ENCODE data around the gene CFTR. TPM values are rescaled to one million over a fixed set of nuclear protein-coding genes. Genes with fewer than 3 reads are reported as not detected.

Gene CFTR
- total RNA-seq, 1 experiment from 2014 or later = 1.2 TPM

DNA sequence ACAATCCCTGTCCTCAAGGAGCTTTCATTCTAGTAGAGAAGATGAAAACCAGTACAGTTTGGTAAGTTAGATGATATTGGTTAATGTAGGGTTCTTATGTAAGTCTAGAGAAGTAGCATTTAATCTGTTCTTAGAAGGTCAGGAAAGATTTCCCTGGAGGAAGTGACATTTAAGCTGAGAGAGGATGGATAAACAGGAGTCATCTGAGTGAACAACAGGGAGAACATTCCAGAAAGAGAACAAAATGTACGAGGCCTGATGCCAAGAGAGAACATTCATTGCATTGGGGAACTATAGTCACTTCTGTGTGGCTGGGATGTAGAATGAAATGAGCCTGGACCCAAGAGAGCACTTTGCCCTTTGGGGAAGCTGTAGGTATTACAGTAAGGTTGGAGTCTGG, 88.0 kb downstream of the CFTR start:
- Histone ChIP-seq H3K4me1 (ENCODE audit: insufficient read depth, low read length) (no peaks in the 10 kb centered on the region), H3T11ph (ENCODE audit: low read length) (no peak overlapping the region), H4K5ac (ENCODE audit: insufficient read length, low read depth, low read length) (no peak overlapping the region), H4K91ac (ENCODE audit: insufficient read length, low read depth, low read length) (no peak overlapping the region), H3K4ac (ENCODE audit: low read depth, low read length) (no peak overlapping the region), H2BK15ac (ENCODE audit: low read depth, low read length) (no peak overlapping the region), H3K56ac (ENCODE audit: insufficient read length, low read depth, low read length) (no peak overlapping the region), H4K20me1 (ENCODE audit: control insufficient read depth, insufficient read depth, insufficient read length) (no peaks in the 10 kb centered on the region), H3K9ac (ENCODE audit: extremely low read depth, insufficient read length, low read length) (no peak overlapping the region), H2AK5ac (ENCODE audit: insufficient read length, low read length) (no peak overlapping the region), H3K23ac (ENCODE audit: insufficient read length, low read depth, low read length) (no peak overlapping the region), H3K4me2 (ENCODE audit: insufficient read depth, insufficient read length, low read length) (no peak overlapping the region), H2AFZ (ENCODE audit: low read length) (no peak overlapping the region), H3K14ac (ENCODE audit: insufficient read depth, low read length) (no peak overlapping the region), H3K23me2 (ENCODE audit: insufficient read length, low read depth, low read length, poor library complexity, severe bottlenecking) (no peaks in the 10 kb centered on the region), H2BK20ac (ENCODE audit: low read depth, low read length, poor library complexity, severe bottlenecking) (no peak overlapping the region), H3K27ac (ENCODE audit: insufficient read length, low read depth, low read length) (no peak overlapping the region), H2BK5ac (ENCODE audit: insufficient read length, low read length) (no peak overlapping the region), H2BK120ac (ENCODE audit: low read depth, low read length, poor library complexity, severe bottlenecking) (no peak overlapping the region), H3K9me3 (ENCODE audit: control insufficient read depth, low read depth, low read length) (no peaks in the 10 kb centered on the region), H2BK12ac (ENCODE audit: insufficient read length, low read depth, low read length) (no peak overlapping the region), H3K79me2 (ENCODE audit: insufficient read depth, low read length) (no peaks in the 10 kb centered on the region), H3K79me1 (ENCODE audit: insufficient read depth, low read depth, low read length, poor library complexity, severe bottlenecking) (no peaks in the 10 kb centered on the region), H3K27me3 (ENCODE audit: insufficient read depth, low read length) (no peaks in the 10 kb centered on the region), H4K8ac (replicated peaks; ENCODE audit: insufficient read length, low read depth, low read length) (no peak overlapping the region), H3K18ac (ENCODE audit: insufficient read length, low read depth, low read length) (no peak overlapping the region)
- TF ChIP-seq, protein P1, sequence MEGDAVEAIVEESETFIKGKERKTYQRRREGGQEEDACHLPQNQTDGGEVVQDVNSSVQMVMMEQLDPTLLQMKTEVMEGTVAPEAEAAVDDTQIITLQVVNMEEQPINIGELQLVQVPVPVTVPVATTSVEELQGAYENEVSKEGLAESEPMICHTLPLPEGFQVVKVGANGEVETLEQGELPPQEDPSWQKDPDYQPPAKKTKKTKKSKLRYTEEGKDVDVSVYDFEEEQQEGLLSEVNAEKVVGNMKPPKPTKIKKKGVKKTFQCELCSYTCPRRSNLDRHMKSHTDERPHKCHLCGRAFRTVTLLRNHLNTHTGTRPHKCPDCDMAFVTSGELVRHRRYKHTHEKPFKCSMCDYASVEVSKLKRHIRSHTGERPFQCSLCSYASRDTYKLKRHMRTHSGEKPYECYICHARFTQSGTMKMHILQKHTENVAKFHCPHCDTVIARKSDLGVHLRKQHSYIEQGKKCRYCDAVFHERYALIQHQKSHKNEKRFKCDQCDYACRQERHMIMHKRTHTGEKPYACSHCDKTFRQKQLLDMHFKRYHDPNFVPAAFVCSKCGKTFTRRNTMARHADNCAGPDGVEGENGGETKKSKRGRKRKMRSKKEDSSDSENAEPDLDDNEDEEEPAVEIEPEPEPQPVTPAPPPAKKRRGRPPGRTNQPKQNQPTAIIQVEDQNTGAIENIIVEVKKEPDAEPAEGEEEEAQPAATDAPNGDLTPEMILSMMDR (conservative IDR thresholded peaks at IDR 0.05) = no peak
- Mint-ChIP-seq H3K36me3 (ENCODE audit: insufficient read depth in 1 of 3, low read depth in 3 of 3) (no peaks in the 10 kb centered on the region), H3K27me3 (ENCODE audit: low read depth) (no peaks in the 10 kb centered on the region; the same call in 1 of the 2 replicates), H3K4me3 (no peak overlapping the region), H3K9me3 (no peaks in the 10 kb centered on the region), H3K4me1 (no peaks in the 10 kb centered on the region), H3K27ac (no peak overlapping the region)
- DNase-seq = no peak
- WGBS (ENCODE audit: extremely low coverage, insufficient read length, low lambda C conversion rate) = no CpG with 5 or more reads among the region's 1 CpG
